ENCODE data around the gene RNF215. TPM values are rescaled to one million over a fixed set of nuclear protein-coding genes. Genes with fewer than 3 reads are reported as not detected.
"Not testable (repeated sequence)": the region's sequence is repeated elsewhere in the genome, so short reads cannot be mapped to it uniquely, and the experiment has no call there.

Gene RNF215
- total RNA-seq, 1 donor from 2014 or later = 43.1 TPM

DNA sequence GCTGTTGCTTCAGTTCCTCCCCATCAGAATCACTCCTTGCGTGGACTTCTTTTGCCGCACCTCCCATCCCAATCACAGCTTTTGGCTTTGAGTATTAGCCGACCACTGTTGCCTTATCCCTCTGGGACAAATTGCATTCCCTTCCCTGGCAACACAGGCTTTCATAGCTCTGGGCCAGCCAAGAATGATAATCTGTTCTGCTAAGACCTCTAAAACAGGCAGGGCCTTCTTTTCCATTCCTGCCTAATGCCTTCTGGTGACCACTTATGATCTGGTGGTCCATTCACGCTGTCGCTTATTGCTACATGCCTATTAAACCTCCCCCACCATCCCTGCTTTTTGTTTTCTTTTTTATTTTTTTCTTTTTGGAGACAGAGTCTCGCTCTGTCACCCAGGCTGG, 19.2 kb upstream of the RNF215 start:
- TF ChIP-seq, protein P1, sequence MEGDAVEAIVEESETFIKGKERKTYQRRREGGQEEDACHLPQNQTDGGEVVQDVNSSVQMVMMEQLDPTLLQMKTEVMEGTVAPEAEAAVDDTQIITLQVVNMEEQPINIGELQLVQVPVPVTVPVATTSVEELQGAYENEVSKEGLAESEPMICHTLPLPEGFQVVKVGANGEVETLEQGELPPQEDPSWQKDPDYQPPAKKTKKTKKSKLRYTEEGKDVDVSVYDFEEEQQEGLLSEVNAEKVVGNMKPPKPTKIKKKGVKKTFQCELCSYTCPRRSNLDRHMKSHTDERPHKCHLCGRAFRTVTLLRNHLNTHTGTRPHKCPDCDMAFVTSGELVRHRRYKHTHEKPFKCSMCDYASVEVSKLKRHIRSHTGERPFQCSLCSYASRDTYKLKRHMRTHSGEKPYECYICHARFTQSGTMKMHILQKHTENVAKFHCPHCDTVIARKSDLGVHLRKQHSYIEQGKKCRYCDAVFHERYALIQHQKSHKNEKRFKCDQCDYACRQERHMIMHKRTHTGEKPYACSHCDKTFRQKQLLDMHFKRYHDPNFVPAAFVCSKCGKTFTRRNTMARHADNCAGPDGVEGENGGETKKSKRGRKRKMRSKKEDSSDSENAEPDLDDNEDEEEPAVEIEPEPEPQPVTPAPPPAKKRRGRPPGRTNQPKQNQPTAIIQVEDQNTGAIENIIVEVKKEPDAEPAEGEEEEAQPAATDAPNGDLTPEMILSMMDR (IDR thresholded peaks at IDR 0.05; ENCODE audit: partially characterized antibody, unreplicated experiment) = no peak
- no peaks in the 10 kb centered on the region for H3K9me3 Mint-ChIP-seq (ENCODE audit: unreplicated experiment)
- DNase-seq = no peak
- H3K27ac Mint-ChIP-seq (ENCODE audit: unreplicated experiment) = no peak overlapping the region
- no peaks in the 10 kb centered on the region for H3K4me1 Mint-ChIP-seq (ENCODE audit: low read depth, unreplicated experiment)
- H3K4me3 Mint-ChIP-seq (ENCODE audit: unreplicated experiment) = no peak overlapping the region
- H3K27me3 Mint-ChIP-seq (ENCODE audit: unreplicated experiment) = no peaks in the 10 kb centered on the region
- H3K36me3 Mint-ChIP-seq (ENCODE audit: unreplicated experiment) = no peaks in the 10 kb centered on the region

DNA sequence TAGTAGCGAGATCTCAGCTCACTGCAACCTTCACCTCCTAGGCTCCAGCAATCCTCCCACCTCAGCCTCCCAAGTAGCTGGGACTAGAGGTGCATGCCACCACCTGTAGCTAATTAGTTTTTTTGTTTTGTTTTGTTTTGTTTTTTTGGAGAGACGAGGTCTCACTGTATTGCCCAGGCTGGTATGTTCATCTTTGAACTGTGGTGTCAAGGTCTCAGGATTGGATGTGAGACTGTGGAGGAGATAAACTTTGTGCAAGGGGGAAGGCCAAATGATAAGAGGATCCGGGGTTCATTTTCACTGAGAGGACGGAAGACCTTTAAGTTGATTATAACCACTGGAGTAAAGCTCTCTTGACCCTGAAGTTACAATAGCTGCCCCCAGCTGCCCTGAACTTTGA, 18.5 kb upstream of the RNF215 start:
- no peak overlapping the region for H3K27ac Mint-ChIP-seq (ENCODE audit: unreplicated experiment)

DNA sequence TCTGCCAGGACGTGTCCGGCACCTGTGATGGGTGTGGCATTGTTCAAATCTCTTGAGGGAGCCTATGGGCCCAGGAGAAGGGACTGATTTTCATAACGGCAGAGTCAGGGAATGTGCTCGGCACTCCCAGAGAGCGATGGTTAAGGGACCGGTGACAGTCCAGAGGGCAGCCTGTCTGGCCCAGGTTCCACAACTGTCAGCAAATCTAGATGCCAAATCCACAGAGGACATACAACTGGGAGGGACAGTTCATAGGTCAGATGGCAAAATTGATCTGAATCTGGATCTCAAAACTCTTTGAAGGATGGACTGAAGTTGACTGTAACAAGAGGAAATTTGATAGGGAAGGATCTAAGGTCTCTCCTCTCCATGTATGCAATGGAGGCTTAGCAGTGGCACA, 17.1 kb upstream of the RNF215 start:
- H3K36me3 Mint-ChIP-seq (ENCODE audit: unreplicated experiment) = no peaks in the 10 kb centered on the region
- TF ChIP-seq, protein P1 (IDR thresholded peaks at IDR 0.05; ENCODE audit: partially characterized antibody, unreplicated experiment) = no peak
- no peaks in the 10 kb centered on the region for H3K9me3 Mint-ChIP-seq (ENCODE audit: unreplicated experiment)
- no peaks in the 10 kb centered on the region for H3K4me1 Mint-ChIP-seq (ENCODE audit: low read depth, unreplicated experiment)
- H3K27ac Mint-ChIP-seq (ENCODE audit: unreplicated experiment) = no peak overlapping the region
- H3K4me3 Mint-ChIP-seq (ENCODE audit: unreplicated experiment) = no peak overlapping the region
- no peak for DNase-seq
- no peaks in the 10 kb centered on the region for H3K27me3 Mint-ChIP-seq (ENCODE audit: unreplicated experiment)

More for the DNA sequence above, 18.5 kb upstream of the RNF215 start:
- H3K4me1 Mint-ChIP-seq (ENCODE audit: low read depth, unreplicated experiment) = no peaks in the 10 kb centered on the region
- H3K9me3 Mint-ChIP-seq (ENCODE audit: unreplicated experiment) = no peaks in the 10 kb centered on the region
- DNase-seq = no peak
- no peak overlapping the region for H3K4me3 Mint-ChIP-seq (ENCODE audit: unreplicated experiment)
- TF ChIP-seq, protein P1 (IDR thresholded peaks at IDR 0.05; ENCODE audit: partially characterized antibody, unreplicated experiment) = no peak
- no peaks in the 10 kb centered on the region for H3K27me3 Mint-ChIP-seq (ENCODE audit: unreplicated experiment)
- no peaks in the 10 kb centered on the region for H3K36me3 Mint-ChIP-seq (ENCODE audit: unreplicated experiment)

DNA sequence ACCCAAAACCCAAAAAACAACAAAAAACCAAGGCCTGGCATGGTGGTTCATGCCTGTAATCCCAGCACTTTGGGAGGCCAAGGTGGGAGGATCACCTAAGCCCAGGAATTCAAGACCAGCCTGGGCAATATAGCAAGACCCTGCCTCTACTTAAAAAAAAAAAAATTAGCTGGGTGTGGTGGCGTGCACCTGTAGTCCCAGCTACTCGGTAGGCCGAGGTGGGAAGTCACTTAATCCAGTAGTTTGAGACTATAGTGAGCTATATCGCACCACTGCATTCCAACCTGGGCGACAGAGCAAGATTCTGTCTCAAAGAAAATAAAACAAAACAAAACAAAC, 15.5 kb upstream of the RNF215 start:
- not testable (repeated sequence) for H3K4me1 Mint-ChIP-seq (ENCODE audit: low read depth, unreplicated experiment); DNase-seq; H3K36me3 Mint-ChIP-seq (ENCODE audit: unreplicated experiment); H3K4me3 Mint-ChIP-seq (ENCODE audit: unreplicated experiment); H3K27me3 Mint-ChIP-seq (ENCODE audit: unreplicated experiment); H3K27ac Mint-ChIP-seq (ENCODE audit: unreplicated experiment); H3K9me3 Mint-ChIP-seq (ENCODE audit: unreplicated experiment)

DNA sequence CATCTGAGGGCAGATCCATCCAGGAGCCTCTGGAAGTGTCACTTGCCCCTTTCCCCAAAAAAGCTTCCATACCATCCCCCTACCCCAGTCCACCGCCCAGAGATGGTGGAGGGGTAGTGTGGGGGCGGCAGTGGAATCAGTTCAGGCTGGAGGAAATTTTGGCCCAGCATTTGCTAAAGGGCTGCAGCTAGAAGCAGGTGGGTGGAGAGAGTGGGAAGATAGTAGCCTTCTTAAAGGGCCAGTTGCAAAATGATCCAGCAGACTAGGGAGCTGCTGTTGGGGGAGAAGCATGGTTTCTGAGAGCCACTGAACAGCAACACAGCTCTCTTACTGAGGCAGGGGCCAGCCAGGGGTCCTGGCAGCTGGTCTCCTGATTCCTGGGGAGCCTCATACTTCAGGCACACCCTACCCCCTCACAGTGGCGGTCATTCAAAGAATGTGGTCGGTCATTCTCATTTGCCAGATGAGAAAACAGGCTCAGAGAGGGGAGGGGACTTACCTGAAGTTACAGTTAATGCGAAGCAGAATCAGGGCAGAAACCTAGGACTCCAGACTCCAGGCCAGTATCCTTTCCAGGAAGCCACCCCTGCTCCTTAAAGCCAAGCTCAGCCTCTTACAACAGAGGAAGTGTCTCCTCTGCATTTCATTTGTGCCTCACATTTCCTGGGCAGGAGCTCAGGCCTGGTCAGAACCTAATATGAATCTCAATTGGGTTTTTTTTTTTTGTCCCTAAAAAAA, 15.0 kb upstream of the RNF215 start:
- no peak for DNase-seq
- Mint-ChIP-seq H3K27me3 (ENCODE audit: unreplicated experiment) (peaks cover 9% of the 10 kb centered on the region), H3K36me3 (ENCODE audit: unreplicated experiment) (no peaks in the 10 kb centered on the region), H3K4me1 (ENCODE audit: low read depth, unreplicated experiment) (no peaks in the 10 kb centered on the region), H3K27ac (ENCODE audit: unreplicated experiment) (no peak overlapping the region), H3K9me3 (ENCODE audit: unreplicated experiment) (no peaks in the 10 kb centered on the region), H3K4me3 (ENCODE audit: unreplicated experiment) (no peak overlapping the region)
- TF ChIP-seq, protein P1 (IDR thresholded peaks at IDR 0.05; ENCODE audit: partially characterized antibody, unreplicated experiment) = no peak

DNA sequence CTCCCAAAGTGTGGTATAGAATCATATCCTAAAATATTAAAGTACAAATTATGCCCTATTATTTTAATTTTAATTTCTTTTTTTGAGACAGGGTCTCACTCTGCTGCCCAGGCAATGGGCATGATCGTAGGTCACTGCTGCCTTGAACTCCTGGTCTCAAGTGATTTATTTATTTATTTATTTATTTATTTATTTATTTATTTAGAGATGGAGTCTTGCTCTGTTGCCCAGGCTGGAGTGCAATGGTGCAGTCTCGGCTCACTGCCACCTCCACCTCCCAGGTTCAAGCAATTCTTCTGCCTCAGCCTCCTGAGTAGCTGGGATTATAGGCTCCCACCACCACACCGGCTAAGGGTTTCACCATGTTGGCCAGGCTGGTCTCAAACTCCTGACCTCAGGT, 13.8 kb upstream of the RNF215 start:
- peaks cover 15% of the 10 kb centered on the region for H3K27me3 Mint-ChIP-seq (ENCODE audit: unreplicated experiment)
- not testable (repeated sequence) for H3K9me3 Mint-ChIP-seq (ENCODE audit: unreplicated experiment); DNase-seq; H3K36me3 Mint-ChIP-seq (ENCODE audit: unreplicated experiment); H3K4me1 Mint-ChIP-seq (ENCODE audit: low read depth, unreplicated experiment); H3K4me3 Mint-ChIP-seq (ENCODE audit: unreplicated experiment); H3K27ac Mint-ChIP-seq (ENCODE audit: unreplicated experiment)
